Measurements from ENCODE around the gene IKZF1. TPM values are rescaled to one million over a fixed set of nuclear protein-coding genes. Genes with fewer than 3 reads are reported as not detected.

Gene IKZF1
- total and polyA plus RNA-seq, 4 donors: 4.0 to 37.8 (median 18.5) TPM

DNA sequence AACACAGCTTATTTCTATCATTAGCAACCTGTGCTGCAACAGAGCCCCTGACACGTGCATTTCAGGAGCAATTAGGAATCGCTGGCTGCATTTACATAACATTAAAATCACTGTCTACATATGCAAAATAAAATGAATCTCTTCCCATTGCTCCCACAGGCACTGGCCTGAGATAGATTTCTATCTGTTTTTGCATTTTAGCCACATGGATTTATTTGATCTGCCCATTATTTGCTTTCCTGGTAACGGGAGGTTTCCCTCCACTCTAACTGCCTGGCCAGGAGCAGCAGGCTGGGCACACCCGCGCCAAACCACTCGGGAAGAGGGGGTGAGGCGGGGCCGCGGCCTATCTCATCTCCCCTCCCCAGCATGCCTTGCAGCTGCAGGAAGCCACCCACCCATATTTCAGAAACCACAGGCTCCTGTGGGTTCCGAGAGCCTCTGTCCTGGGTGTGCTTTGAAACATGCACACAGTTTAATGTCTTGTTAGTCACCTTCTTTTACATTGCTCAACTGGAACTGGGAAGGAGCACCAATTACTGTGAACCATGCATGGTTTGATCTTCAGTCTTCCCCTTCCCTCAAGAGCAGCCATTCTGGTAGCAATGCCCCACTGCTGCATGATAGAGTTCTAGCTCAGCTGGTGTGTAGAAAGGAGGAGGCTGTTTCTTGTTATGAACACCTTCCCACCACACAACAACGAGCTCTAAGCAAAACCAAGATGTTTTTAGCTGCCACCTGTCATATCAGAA, 37.7 kb upstream of the IKZF1 start:
- no peak overlapping the region for H3K9ac ChIP-seq (ENCODE audit: insufficient read depth in 1 of 2, low read length in 2 of 2)
- H3K27ac ChIP-seq (ENCODE audit: low read depth in 1 of 2, low read length in 1 of 2): peak overlapping the region in 1 of 2 donors; percentile 5
- H3K4me1 ChIP-seq (ENCODE audit: control insufficient read depth in 5 of 5, insufficient read depth in 5 of 5, low read length in 5 of 5): no peaks in the 10 kb centered on the region
- H3K9me3 ChIP-seq (ENCODE audit: control insufficient read depth in 4 of 4, insufficient read depth in 3 of 4, low read length in 3 of 4): no peaks in the 10 kb centered on the region
- no peak overlapping the region for H3K4me3 ChIP-seq
- no peak for DNase-seq
- H3K27me3 ChIP-seq (ENCODE audit: control insufficient read depth in 3 of 3, insufficient read depth in 3 of 3, low read length in 2 of 3): no peaks in the 10 kb centered on the region
- TF ChIP-seq, protein P1, sequence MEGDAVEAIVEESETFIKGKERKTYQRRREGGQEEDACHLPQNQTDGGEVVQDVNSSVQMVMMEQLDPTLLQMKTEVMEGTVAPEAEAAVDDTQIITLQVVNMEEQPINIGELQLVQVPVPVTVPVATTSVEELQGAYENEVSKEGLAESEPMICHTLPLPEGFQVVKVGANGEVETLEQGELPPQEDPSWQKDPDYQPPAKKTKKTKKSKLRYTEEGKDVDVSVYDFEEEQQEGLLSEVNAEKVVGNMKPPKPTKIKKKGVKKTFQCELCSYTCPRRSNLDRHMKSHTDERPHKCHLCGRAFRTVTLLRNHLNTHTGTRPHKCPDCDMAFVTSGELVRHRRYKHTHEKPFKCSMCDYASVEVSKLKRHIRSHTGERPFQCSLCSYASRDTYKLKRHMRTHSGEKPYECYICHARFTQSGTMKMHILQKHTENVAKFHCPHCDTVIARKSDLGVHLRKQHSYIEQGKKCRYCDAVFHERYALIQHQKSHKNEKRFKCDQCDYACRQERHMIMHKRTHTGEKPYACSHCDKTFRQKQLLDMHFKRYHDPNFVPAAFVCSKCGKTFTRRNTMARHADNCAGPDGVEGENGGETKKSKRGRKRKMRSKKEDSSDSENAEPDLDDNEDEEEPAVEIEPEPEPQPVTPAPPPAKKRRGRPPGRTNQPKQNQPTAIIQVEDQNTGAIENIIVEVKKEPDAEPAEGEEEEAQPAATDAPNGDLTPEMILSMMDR (IDR thresholded peaks at IDR 0.05; ENCODE audit: control extremely low read depth, extremely low read depth): no peak
- WGBS, 2 donors: 23 to 33% methylated on average over 11 of the region's 11 CpGs
- ATAC-seq (ENCODE audit: insufficient read depth, low FRiP score): peak; percentile 17
- no peaks in the 10 kb centered on the region for H3K36me3 ChIP-seq (ENCODE audit: control insufficient read depth in 4 of 4, insufficient read depth in 4 of 4, low read length in 4 of 4)

DNA sequence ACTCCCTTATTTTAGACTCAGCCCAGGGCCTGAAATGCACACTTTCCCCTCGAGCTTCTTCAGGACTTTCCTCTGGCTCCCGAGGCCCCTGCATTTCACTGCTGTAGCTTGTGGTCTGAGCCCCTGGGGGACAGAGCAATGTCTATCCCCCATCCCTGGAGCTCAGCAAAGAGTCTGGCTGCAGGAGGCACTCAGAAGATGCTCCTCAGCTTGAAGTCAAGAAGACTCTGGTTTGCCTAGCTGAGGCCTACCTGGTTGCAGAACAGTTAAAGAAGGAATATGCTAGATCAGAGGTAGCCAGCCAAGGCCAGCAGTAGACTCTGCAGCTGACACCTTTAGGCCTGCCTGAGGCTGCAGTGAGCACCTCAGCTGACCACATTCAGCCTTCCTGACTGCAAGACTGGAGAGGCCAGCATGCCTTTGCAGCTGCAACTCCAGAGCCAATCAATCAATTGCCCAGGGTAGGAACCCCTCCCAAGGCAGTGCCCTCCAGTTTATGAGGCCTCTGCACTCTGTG, 36.9 kb upstream of the IKZF1 start:
- Histone ChIP-seq H3K4me1 (ENCODE audit: control insufficient read depth in 5 of 5, insufficient read depth in 5 of 5, low read length in 5 of 5) (no peaks in the 10 kb centered on the region), H3K27me3 (ENCODE audit: control insufficient read depth in 3 of 3, insufficient read depth in 3 of 3, low read length in 2 of 3) (no peaks in the 10 kb centered on the region), H3K4me3 (no peak overlapping the region), H3K36me3 (ENCODE audit: control insufficient read depth in 4 of 4, insufficient read depth in 4 of 4, low read length in 4 of 4) (no peaks in the 10 kb centered on the region), H3K9me3 (ENCODE audit: control insufficient read depth in 4 of 4, insufficient read depth in 3 of 4, low read length in 3 of 4) (no peaks in the 10 kb centered on the region), H3K27ac (ENCODE audit: low read depth in 1 of 2, low read length in 1 of 2) (peak overlapping the region in 1 of 2 donors; percentile 5), H3K9ac (ENCODE audit: insufficient read depth in 1 of 2, low read length in 2 of 2) (no peak overlapping the region)
- TF ChIP-seq, protein P1 (IDR thresholded peaks at IDR 0.05; ENCODE audit: control extremely low read depth, extremely low read depth): no peak
- 41 to 62% methylated on average over 2 of the region's 2 CpGs for WGBS, 2 donors
- ATAC-seq (ENCODE audit: insufficient read depth, low FRiP score) (no peak), DNase-seq (no peak)

DNA sequence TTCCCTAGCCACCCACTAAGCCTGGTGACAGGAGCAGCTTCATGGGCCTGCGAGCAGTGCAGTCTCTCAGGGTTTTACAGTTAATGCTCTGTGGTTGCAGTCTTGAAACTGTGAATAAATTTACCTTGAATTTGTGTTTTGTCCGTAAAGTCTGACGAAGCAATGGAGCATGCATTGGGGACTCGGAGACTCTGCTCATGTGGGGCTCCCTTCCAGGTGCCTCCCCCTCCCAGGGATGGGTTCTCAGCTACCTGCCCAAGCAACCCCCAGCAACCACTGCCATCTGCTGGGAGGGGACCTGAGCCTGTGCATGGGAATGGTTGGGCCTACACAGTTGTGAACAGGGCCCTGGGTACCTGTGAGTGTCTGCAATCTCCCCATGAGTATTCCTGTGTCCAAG, 36.3 kb upstream of the IKZF1 start:
- TF ChIP-seq, protein P1 (IDR thresholded peaks at IDR 0.05; ENCODE audit: control extremely low read depth, extremely low read depth): no peak
- WGBS, 2 donors: 78 to 85% methylated on average over 4 of the region's 4 CpGs

More for the DNA sequence above, 36.3 kb upstream of the IKZF1 start:
- ATAC-seq (ENCODE audit: insufficient read depth, low FRiP score) (no peak), DNase-seq (no peak)
- no peak overlapping the region for H3K4me3 ChIP-seq
- no peaks in the 10 kb centered on the region for H3K9me3 ChIP-seq (ENCODE audit: control insufficient read depth in 4 of 4, insufficient read depth in 3 of 4, low read length in 3 of 4)
- H3K27me3 ChIP-seq (ENCODE audit: control insufficient read depth in 3 of 3, insufficient read depth in 3 of 3, low read length in 2 of 3): no peaks in the 10 kb centered on the region
- H3K9ac ChIP-seq (ENCODE audit: insufficient read depth in 1 of 2, low read length in 2 of 2): no peak overlapping the region
- no peak overlapping the region for H3K27ac ChIP-seq (ENCODE audit: low read depth in 1 of 2, low read length in 1 of 2)
- no peaks in the 10 kb centered on the region for H3K36me3 ChIP-seq (ENCODE audit: control insufficient read depth in 4 of 4, insufficient read depth in 4 of 4, low read length in 4 of 4)
- H3K4me1 ChIP-seq (ENCODE audit: control insufficient read depth in 5 of 5, insufficient read depth in 5 of 5, low read length in 5 of 5): no peaks in the 10 kb centered on the region

Data from lung (tissue), 12 donors.